Immature natural killer cell (primary cell): ENCODE results near the gene ZNF225. TPM values are rescaled to one million over a fixed set of nuclear protein-coding genes. Genes with fewer than 3 reads are reported as not detected.

Experiments
- DNase-seq, 3 donors: peaks; one replicate each; pipeline ENCODE4 v3.0.0; 2022; ENCODE audit warnings: mixed read lengths in 1 of 3
- H3K27ac Mint-ChIP-seq, 6 donors: one replicate each; pipeline ENCODE4 v1.8.0; 2020; ENCODE audit warnings: mixed read lengths in 6 of 6, mild to moderate bottlenecking in 5 of 6, inconsistent platforms in 4 of 6, moderate library complexity in 3 of 6
- H3K27me3 Mint-ChIP-seq, 3 donors: one replicate each; pipeline ENCODE4 v1.8.0; 2020 to 2021; ENCODE audit warnings: low read depth in 3 of 3, mild to moderate bottlenecking in 3 of 3, mixed read lengths in 3 of 3, moderate library complexity in 3 of 3, inconsistent platforms in 1 of 3
- H3K36me3 Mint-ChIP-seq, 3 donors: one replicate each; pipeline ENCODE4 v1.8.0; 2020; ENCODE audit warnings: mixed read lengths in 3 of 3, inconsistent platforms in 2 of 3, mild to moderate bottlenecking in 2 of 3
- H3K4me1 Mint-ChIP-seq, 2 donors: one replicate each; pipeline ENCODE4 v1.8.0; 2020; ENCODE audit warnings: inconsistent platforms in 2 of 2, mild to moderate bottlenecking in 2 of 2, mixed read lengths in 2 of 2, moderate library complexity in 1 of 2
- H3K4me3 Mint-ChIP-seq, 5 donors: one replicate each; pipeline ENCODE4 v1.8.0; 2020; ENCODE audit warnings: mild to moderate bottlenecking in 5 of 5, mixed read lengths in 5 of 5, inconsistent platforms in 3 of 5, moderate library complexity in 3 of 5
- H3K9me3 Mint-ChIP-seq, 6 donors: one replicate each; pipeline ENCODE4 v1.8.0; 2020; ENCODE audit warnings: mild to moderate bottlenecking in 6 of 6, mixed read lengths in 6 of 6, inconsistent platforms in 4 of 6, moderate library complexity in 3 of 6
- polyA plus RNA-seq, 3 donors: library from polyadenylated mRNA; unstranded; fragments of 300-500 nt; fragmentation: Illumina TruSeq; gene quantifications; one replicate each; pipeline ENCODE4 v1.2.3, GENCODE V29; 2021

ZNF225 gene
- 1 to 10 TPM; 1.2 to 4.8 (median 2.4) TPM for polyA plus RNA-seq

GRCh38 chr19:44113138-44113783 lies at the start of gene ZNF225:
Gene ZNF225 (plus strand): TSS chr19:44113399. CDS start chr19:44115828, 2,429 bp downstream.
- peak within 1 kb of the TSS; percentile 100 for H3K4me3 Mint-ChIP-seq
- H3K27ac Mint-ChIP-seq, result peak within 1 kb of the TSS; percentile 85 to 98 (median 94)
- no peaks in the 10 kb centered on the region for H3K27me3 Mint-ChIP-seq
- peak; percentile 87 to 90 (median 88) for DNase-seq
- peaks cover 5 to 35% (median 28%) of the 10 kb centered on the region in 6 donors for H3K9me3 Mint-ChIP-seq
- peaks cover 32 to 42% of the 10 kb centered on the region in 2 donors for H3K4me1 Mint-ChIP-seq
- H3K36me3 Mint-ChIP-seq, result peaks cover 13 to 28% (median 20%) of the 10 kb centered on the region in 3 donors

- Mint-ChIP-seq H3K27ac (no peak overlapping the region), H3K4me3 (no peak overlapping the region), H3K4me1 (peaks cover 6% of the 10 kb centered on the region in 2 donors), H3K36me3 (peaks cover 54 to 69% (median 60%) of the 10 kb centered on the region in 3 donors), H3K9me3 (peaks cover 20 to 53% (median 40%) of the 10 kb centered on the region in 6 donors), H3K27me3 (peaks cover 0 to 4% (median 4%) of the 10 kb centered on the region in 3 donors)
- DNase-seq, result no peak
Observed at GRCh38 chr19:44066305-44066704, 46.9 kb upstream of the ZNF225 start.

GRCh38 chr19:44069415-44069814 lies 43.8 kb upstream of the ZNF225 start:
- peaks cover 32 to 38% (median 34%) of the 10 kb centered on the region in 3 donors for H3K36me3 Mint-ChIP-seq
- DNase-seq, result no peak
- peaks cover 0 to 6% (median 4%) of the 10 kb centered on the region in 3 donors for H3K27me3 Mint-ChIP-seq
- H3K4me1 Mint-ChIP-seq, result peaks cover 25 to 26% of the 10 kb centered on the region in 2 donors
- no peak overlapping the region for H3K4me3 Mint-ChIP-seq
- peaks cover 24 to 54% (median 41%) of the 10 kb centered on the region in 6 donors for H3K9me3 Mint-ChIP-seq
- no peak overlapping the region for H3K27ac Mint-ChIP-seq

GRCh38 chr19:44071824-44072542 lies 41.2 kb upstream of the ZNF225 start, which contains the start of gene ZNF284:
Gene ZNF284 (plus strand): TSS chr19:44072159. CDS start chr19:44076390, 4,231 bp downstream.
- peak; percentile 81 to 85 (median 83) for DNase-seq
- Mint-ChIP-seq H3K4me1 (peaks cover 25 to 26% of the 10 kb centered on the region in 2 donors), H3K27me3 (peaks cover 0 to 8% (median 4%) of the 10 kb centered on the region in 3 donors), H3K36me3 (peaks cover 14 to 19% (median 17%) of the 10 kb centered on the region in 3 donors), H3K27ac (peak within 1 kb of the TSS; percentile 81 to 90 (median 86)), H3K4me3 (peak within 1 kb of the TSS; percentile 89 to 96 (median 95)), H3K9me3 (peaks cover 14 to 35% (median 23%) of the 10 kb centered on the region in 6 donors)

GRCh38 chr19:44072543-44073401 lies 40.4 kb upstream of the ZNF225 start:
- DNase-seq, result peak in 1 of 3 donors; percentile 3
- peaks cover 11 to 27% (median 17%) of the 10 kb centered on the region in 6 donors for H3K9me3 Mint-ChIP-seq
- H3K27ac Mint-ChIP-seq, result peak overlapping the region in 5 of 6 donors; percentile 82 to 90 (median 89)
- H3K27me3 Mint-ChIP-seq, result peaks cover 0 to 9% (median 2%) of the 10 kb centered on the region in 3 donors
- H3K4me1 Mint-ChIP-seq, result peaks cover 25 to 26% of the 10 kb centered on the region in 2 donors
- peak overlapping the region; percentile 89 to 96 (median 95) for H3K4me3 Mint-ChIP-seq
- H3K36me3 Mint-ChIP-seq, result peaks cover 10 to 20% (median 18%) of the 10 kb centered on the region in 3 donors

GRCh38 chr19:44076325-44076724 lies 36.9 kb upstream of the ZNF225 start:
- Mint-ChIP-seq H3K4me1 (peaks cover 19 to 20% of the 10 kb centered on the region in 2 donors), H3K36me3 (peaks cover 0 to 24% (median 23%) of the 10 kb centered on the region in 3 donors), H3K4me3 (no peak overlapping the region), H3K27me3 (peaks cover 0 to 5% (median 0%) of the 10 kb centered on the region in 3 donors), H3K9me3 (peaks cover 0 to 5% (median 3%) of the 10 kb centered on the region in 6 donors), H3K27ac (no peak overlapping the region)
- DNase-seq, result no peak

GRCh38 chr19:44092108-44092507 lies 21.1 kb upstream of the ZNF225 start:
- H3K36me3 Mint-ChIP-seq, result peaks cover 10 to 16% (median 11%) of the 10 kb centered on the region in 3 donors
- peaks cover 21 to 27% of the 10 kb centered on the region in 2 donors for H3K4me1 Mint-ChIP-seq
- no peak for DNase-seq
- H3K9me3 Mint-ChIP-seq, result no peaks in the 10 kb centered on the region
- H3K27me3 Mint-ChIP-seq, result peaks cover 0 to 5% (median 3%) of the 10 kb centered on the region in 3 donors
- no peak overlapping the region for H3K27ac Mint-ChIP-seq
- peak overlapping the region in 1 of 5 donors; percentile 62 for H3K4me3 Mint-ChIP-seq

GRCh38 chr19:44093931-44094765 lies 19.1 kb upstream of the ZNF225 start, which contains the start of gene ZNF224:
Gene ZNF224 (plus strand): TSS chr19:44094361. CDS start chr19:44097874, 3,513 bp downstream.
- Mint-ChIP-seq H3K9me3 (no peaks in the 10 kb centered on the region), H3K4me1 (peaks cover 29 to 42% of the 10 kb centered on the region in 2 donors), H3K27ac (peak within 1 kb of the TSS; percentile 82 to 95 (median 92)), H3K36me3 (peaks cover 14 to 21% (median 19%) of the 10 kb centered on the region in 3 donors), H3K4me3 (peak within 1 kb of the TSS; percentile 98 to 99 (median 98)), H3K27me3 (peaks cover 0 to 5% (median 3%) of the 10 kb centered on the region in 3 donors)
- DNase-seq, result peak; percentile 78 to 83 (median 82)

- Mint-ChIP-seq H3K9me3 (peaks cover 33 to 76% (median 65%) of the 10 kb centered on the region in 6 donors), H3K4me1 (peaks cover 10 to 15% of the 10 kb centered on the region in 2 donors), H3K27me3 (peaks cover 0 to 2% (median 0%) of the 10 kb centered on the region in 3 donors), H3K27ac (no peak overlapping the region), H3K36me3 (peaks cover 52 to 66% (median 64%) of the 10 kb centered on the region in 3 donors), H3K4me3 (no peak overlapping the region)
- no peak for DNase-seq
Observed at GRCh38 chr19:44107751-44108150, 5.4 kb upstream of the ZNF225 start.

- H3K27me3 Mint-ChIP-seq, result peaks cover 0 to 2% (median 0%) of the 10 kb centered on the region in 3 donors
- H3K4me3 Mint-ChIP-seq, result no peak overlapping the region
- no peak overlapping the region for H3K27ac Mint-ChIP-seq
- H3K36me3 Mint-ChIP-seq, result peaks cover 35 to 49% (median 47%) of the 10 kb centered on the region in 3 donors
- peaks cover 27 to 68% (median 57%) of the 10 kb centered on the region in 6 donors for H3K9me3 Mint-ChIP-seq
- DNase-seq, result no peak
- peaks cover 24 to 30% of the 10 kb centered on the region in 2 donors for H3K4me1 Mint-ChIP-seq
Observed at GRCh38 chr19:44109458-44109857, 3.7 kb upstream of the ZNF225 start.

GRCh38 chr19:44111910-44112463 lies 1.2 kb upstream of the ZNF225 start:
- Mint-ChIP-seq H3K9me3 (peaks cover 12 to 48% (median 41%) of the 10 kb centered on the region in 6 donors), H3K27me3 (peaks cover 0 to 2% (median 0%) of the 10 kb centered on the region in 3 donors), H3K36me3 (peaks cover 16 to 32% (median 23%) of the 10 kb centered on the region in 3 donors), H3K4me3 (peak overlapping the region; percentile 44 to 100 (median 100)), H3K4me1 (peaks cover 32 to 42% of the 10 kb centered on the region in 2 donors), H3K27ac (peak overlapping the region in 3 of 6 donors; percentile 12 to 22 (median 21))
- DNase-seq, result no peak

- H3K27me3 Mint-ChIP-seq, result peaks cover 0 to 2% (median 0%) of the 10 kb centered on the region in 3 donors
- H3K27ac Mint-ChIP-seq, result peak overlapping the region; percentile 85 to 98 (median 94)
- H3K4me3 Mint-ChIP-seq, result peak overlapping the region; percentile 100
- peaks cover 14 to 30% (median 20%) of the 10 kb centered on the region in 3 donors for H3K36me3 Mint-ChIP-seq
- peaks cover 9 to 40% (median 33%) of the 10 kb centered on the region in 6 donors for H3K9me3 Mint-ChIP-seq
- H3K4me1 Mint-ChIP-seq, result peaks cover 32 to 42% of the 10 kb centered on the region in 2 donors
- no peak for DNase-seq
Observed at GRCh38 chr19:44112802-44113137, 429 bp upstream of the ZNF225 start.
